GM23338 (cell line): ENCODE measurements around the gene RAVER1. TPM values are rescaled to one million over a fixed set of nuclear protein-coding genes. Genes with fewer than 3 reads are reported as not detected.

Experiments
- ATAC-seq: fragments of 200-7000 bp; cut with Tn5 transposase; 3 replicates; pipeline ENCODE4 v1.9.1; 2020
- DNase-seq: peaks from one replicate; pipeline ENCODE4 v3.0.0-alpha.2; 2015; ENCODE audit warnings: low spot score
- H2AFZ ChIP-seq: fragments of 200-600 bp; sonication (generic); 2 replicates; pipeline ENCODE4 v1.8.0; 2016; ENCODE audit warnings: antibody characterized with exemption, mild to moderate bottlenecking, moderate library complexity
- H3F3A ChIP-seq: fragments of 200-600 bp; sonication (generic); replicated peaks from 2 replicates; pipeline ENCODE4 v1.8.0; 2017; ENCODE audit warnings: antibody characterized with exemption, mixed run types, low read depth
- H3K27ac ChIP-seq: fragments of 200-600 bp; sonication (generic); 2 replicates; pipeline ENCODE4 v1.6.1; 2016; ENCODE audit warnings: low read depth
- H3K27me3 ChIP-seq: fragments of 200-600 bp; sonication (generic); 2 replicates; pipeline ENCODE4 v1.8.0; 2016; ENCODE audit warnings: mild to moderate bottlenecking, mixed run types, moderate library complexity; ENCODE audit not compliant: insufficient read depth
- H3K36me3 ChIP-seq: fragments of 200-600 bp; sonication (generic); 2 replicates; pipeline ENCODE4 v1.8.0; 2016; ENCODE audit warnings: mild to moderate bottlenecking; ENCODE audit not compliant: insufficient read depth
- H3K4me1 ChIP-seq: fragments of 200-600 bp; sonication (generic); 2 replicates; pipeline ENCODE4 v1.8.0; 2016; ENCODE audit warnings: mild to moderate bottlenecking, moderate library complexity; ENCODE audit not compliant: insufficient read depth
- H3K4me2 ChIP-seq: fragments of 200-600 bp; sonication (generic); 2 replicates; pipeline ENCODE4 v1.7.1; 2017; ENCODE audit warnings: mixed run types
- H3K4me3 ChIP-seq: fragments of 200-600 bp; sonication (generic); 2 replicates; pipeline ENCODE4 v1.6.1; 2016; ENCODE audit warnings: mixed run types
- H3K79me2 ChIP-seq: fragments of 200-600 bp; sonication (generic); replicated peaks from 2 replicates; pipeline ENCODE4 v1.8.0; 2017; ENCODE audit warnings: mild to moderate bottlenecking; ENCODE audit not compliant: insufficient read depth
- H3K9me2 ChIP-seq: fragments of 200-600 bp; sonication (generic); 2 replicates; pipeline ENCODE4 v1.8.0; 2017; ENCODE audit not compliant: insufficient read depth
- H4K20me1 ChIP-seq: fragments of 200-600 bp; sonication (generic); replicated peaks from 2 replicates; pipeline ENCODE4 v1.8.0; 2017; ENCODE audit warnings: mild to moderate bottlenecking; ENCODE audit not compliant: insufficient read depth
- H3K27ac Mint-ChIP-seq: 2 replicates; pipeline ENCODE4 v1.8.0; 2020; ENCODE audit warnings: inconsistent platforms, mild to moderate bottlenecking, moderate library complexity, mixed read lengths
- H3K27me3 Mint-ChIP-seq: 3 replicates; pipeline ENCODE4 v1.8.0; 2022; ENCODE audit warnings: low read depth, mild to moderate bottlenecking, moderate library complexity, mixed read lengths, inconsistent platforms; ENCODE audit not compliant: insufficient read depth, poor library complexity
- H3K36me3 Mint-ChIP-seq: 3 replicates; pipeline ENCODE4 v1.8.0; 2021; ENCODE audit warnings: low read depth, mild to moderate bottlenecking, inconsistent platforms, moderate library complexity, mixed read lengths
- H3K4me1 Mint-ChIP-seq: 3 replicates; pipeline ENCODE4 v1.8.0; 2020; ENCODE audit warnings: mild to moderate bottlenecking, inconsistent platforms, mixed read lengths
- H3K4me3 Mint-ChIP-seq: 3 replicates; pipeline ENCODE4 v1.8.0; 2021; ENCODE audit warnings: moderate library complexity, mild to moderate bottlenecking, inconsistent platforms, mixed read lengths
- H3K9me3 Mint-ChIP-seq: 3 replicates; pipeline ENCODE4 v1.8.0; 2020; ENCODE audit warnings: moderate library complexity, mild to moderate bottlenecking, inconsistent platforms, mixed read lengths
- CREB1 ChIP-seq: fragments of 250-450 bp; sonication (Bioruptor Pico); IDR thresholded peaks from 2 replicates; pipeline ENCODE4 v1.5.0; 2020; ENCODE audit warnings: low read depth, mild to moderate bottlenecking, moderate library complexity
- EZH2phosphoT487 ChIP-seq: fragments of 200-600 bp; sonication (generic); IDR thresholded peaks from one replicate; pipeline ENCODE4 v1.8.1; 2018; ENCODE audit warnings: antibody characterized with exemption; ENCODE audit not compliant: unreplicated experiment
- JUNB ChIP-seq: IDR thresholded peaks from one replicate; pipeline ENCODE4 v1.6.1; 2016; ENCODE audit warnings: antibody characterized with exemption; ENCODE audit not compliant: unreplicated experiment
- NANOG ChIP-seq: IDR thresholded peaks from 2 replicates; pipeline ENCODE4 v1.6.1; 2016; ENCODE audit warnings: antibody characterized with exemption, borderline replicate concordance
- POLR2AphosphoS5 ChIP-seq: IDR thresholded peaks from 2 replicates; pipeline ENCODE4 v1.6.1; 2016; ENCODE audit warnings: antibody characterized with exemption, low read depth
- ZNF331 ChIP-seq: fragments of 250-450 bp; sonication (Bioruptor Pico); IDR thresholded peaks from 2 replicates; pipeline ENCODE4 v1.5.0; 2020; ENCODE audit warnings: low read depth, mild to moderate bottlenecking, moderate library complexity
- polyA plus RNA-seq: library from polyadenylated mRNA; unstranded; fragments of >200 nt; fragmentation: Nextera tagmentation; extraction: Ambion mirVana; gene quantifications from 2 replicates; pipeline ENCODE4 v1.2.1, GENCODE V29; 2016
- total RNA-seq: library from RNA; depleted of rRNA; stranded (reverse); fragments of >200 nt; shearing (Covaris generic); gene quantifications from 2 replicates; pipeline ENCODE4 v1.2.3, GENCODE V29; 2014
- TF ChIP-seq, protein P1 (sequence below), 2 experiments: fragments of 200-600 bp in 1 of 2; sonication (generic) in 1 of 2; conservative IDR thresholded peaks; 2 replicates each; pipeline versions ENCODE4 v1.5.1 to v1.6.1; 2016 to 2017; ENCODE audit warnings: antibody characterized with exemption in 2 of 2, low read depth in 2 of 2, mild to moderate bottlenecking in 2 of 2, moderate library complexity in 1 of 2
- TF ChIP-seq, protein P2 (sequence below): IDR thresholded peaks from 2 replicates; pipeline ENCODE4 v1.6.1; 2016; ENCODE audit warnings: antibody characterized with exemption
- TF ChIP-seq, protein P3 (sequence below): fragments of 250-450 bp; sonication (Bioruptor Pico); IDR thresholded peaks from 2 replicates; pipeline ENCODE4 v1.5.0; 2020; ENCODE audit warnings: mild to moderate bottlenecking, moderate library complexity

The RAVER1 gene
- total and polyA plus RNA-seq, 2 experiments from 2014 or later: 25.5 to 88.3 TPM

DNA sequence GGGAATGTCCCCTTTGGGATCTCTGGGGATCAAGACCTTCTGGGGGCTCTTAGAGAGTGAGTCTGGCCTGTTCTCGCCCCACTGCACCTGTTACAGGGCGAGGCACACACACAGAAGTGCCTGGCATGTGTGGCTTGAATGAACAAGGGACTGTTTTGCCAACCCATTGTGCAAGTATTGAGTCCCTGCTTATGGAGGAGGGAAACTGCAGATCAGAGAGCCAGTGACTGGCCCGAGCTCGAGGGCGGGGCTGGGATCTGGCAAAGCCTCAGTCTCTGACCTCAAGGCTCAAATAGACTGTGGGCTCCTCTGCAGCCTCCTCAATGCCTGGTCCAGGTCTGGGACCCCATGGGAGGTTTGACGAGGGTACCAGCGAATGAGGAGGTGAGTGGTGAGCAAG is 5.5 kb downstream of the RAVER1 start:
- Histone ChIP-seq H3K4me2 (no peak overlapping the region), H3K4me1 (0 out of 2 replicates have a peak, but pooled peaks cover 9% of the 10 kb centered on the region), H3K4me3 (no peak overlapping the region), H3K36me3 (peaks cover 19% of the 10 kb centered on the region; the same call in 1 of the 2 replicates), H3F3A (no peaks in the 10 kb centered on the region; the same call in 1 of the 2 replicates), H3K27me3 (no peaks in the 10 kb centered on the region), H2AFZ (no peak overlapping the region), H3K79me2 (peaks cover 28% of the 10 kb centered on the region), H3K9me2 (no peaks in the 10 kb centered on the region), H3K27ac (no peak overlapping the region), H4K20me1 (peaks cover 27% of the 10 kb centered on the region)
- H3K4me3 Mint-ChIP-seq: no peak overlapping the region
- H3K27me3 Mint-ChIP-seq: peaks cover 3% of the 10 kb centered on the region
- DNase-seq (no peak), ATAC-seq (no peak)
- no peak overlapping the region for H3K27ac Mint-ChIP-seq
- no peaks in the 10 kb centered on the region for H3K9me3 Mint-ChIP-seq
- H3K36me3 Mint-ChIP-seq: peaks cover 66% of the 10 kb centered on the region
- TF ChIP-seq CREB1 (CRISPR knock-in tag) (no peak), ZNF331 (no peak), POLR2AphosphoS5 (no peak), EZH2phosphoT487 (no peak), NANOG (no peak)
- peaks cover 6% of the 10 kb centered on the region for H3K4me1 Mint-ChIP-seq

DNA sequence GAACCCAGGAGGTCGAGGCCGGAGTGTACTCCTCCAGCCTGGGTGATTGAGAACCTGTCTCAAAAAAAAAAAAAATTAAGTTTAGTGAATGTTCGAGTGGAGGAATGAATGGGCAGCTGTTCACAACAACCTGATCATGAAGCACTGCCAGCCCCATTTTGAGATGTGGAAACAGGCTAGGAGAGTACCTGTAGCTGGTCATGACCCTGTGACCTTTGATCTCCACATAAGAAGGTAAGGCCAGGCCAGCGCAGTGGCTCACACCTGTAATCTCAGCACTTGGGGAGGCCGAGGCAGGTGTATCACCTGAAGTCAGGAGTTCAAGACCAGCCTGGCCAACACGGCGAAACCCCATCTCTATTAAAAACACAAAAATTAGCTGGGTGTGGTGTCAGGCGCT is 7.6 kb downstream of the RAVER1 start:
- H3K4me3 ChIP-seq: no peak overlapping the region
- no peak overlapping the region for H3K27ac ChIP-seq
- Mint-ChIP-seq H3K4me1 (no peaks in the 10 kb centered on the region), H3K27me3 (no peaks in the 10 kb centered on the region), H3K36me3 (peaks cover 69% of the 10 kb centered on the region), H3K27ac (no peak overlapping the region), H3K4me3 (no peak overlapping the region), H3K9me3 (no peaks in the 10 kb centered on the region)
- no peaks in the 10 kb centered on the region for H3K9me2 ChIP-seq
- peaks cover 27% of the 10 kb centered on the region; the same call in 1 of the 2 replicates for H3K36me3 ChIP-seq
- no peaks in the 10 kb centered on the region for H3K27me3 ChIP-seq
- H3K79me2 ChIP-seq: peaks cover 11% of the 10 kb centered on the region
- H2AFZ ChIP-seq: no peak overlapping the region
- no peak overlapping the region for H3K4me2 ChIP-seq
- peaks cover 17% of the 10 kb centered on the region for H4K20me1 ChIP-seq
- no peak for ATAC-seq
- no peaks in the 10 kb centered on the region for H3K4me1 ChIP-seq
- H3F3A ChIP-seq: no peaks in the 10 kb centered on the region; the same call in 1 of the 2 replicates
- no peak for DNase-seq
- TF ChIP-seq, protein P1, sequence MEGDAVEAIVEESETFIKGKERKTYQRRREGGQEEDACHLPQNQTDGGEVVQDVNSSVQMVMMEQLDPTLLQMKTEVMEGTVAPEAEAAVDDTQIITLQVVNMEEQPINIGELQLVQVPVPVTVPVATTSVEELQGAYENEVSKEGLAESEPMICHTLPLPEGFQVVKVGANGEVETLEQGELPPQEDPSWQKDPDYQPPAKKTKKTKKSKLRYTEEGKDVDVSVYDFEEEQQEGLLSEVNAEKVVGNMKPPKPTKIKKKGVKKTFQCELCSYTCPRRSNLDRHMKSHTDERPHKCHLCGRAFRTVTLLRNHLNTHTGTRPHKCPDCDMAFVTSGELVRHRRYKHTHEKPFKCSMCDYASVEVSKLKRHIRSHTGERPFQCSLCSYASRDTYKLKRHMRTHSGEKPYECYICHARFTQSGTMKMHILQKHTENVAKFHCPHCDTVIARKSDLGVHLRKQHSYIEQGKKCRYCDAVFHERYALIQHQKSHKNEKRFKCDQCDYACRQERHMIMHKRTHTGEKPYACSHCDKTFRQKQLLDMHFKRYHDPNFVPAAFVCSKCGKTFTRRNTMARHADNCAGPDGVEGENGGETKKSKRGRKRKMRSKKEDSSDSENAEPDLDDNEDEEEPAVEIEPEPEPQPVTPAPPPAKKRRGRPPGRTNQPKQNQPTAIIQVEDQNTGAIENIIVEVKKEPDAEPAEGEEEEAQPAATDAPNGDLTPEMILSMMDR (conservative IDR thresholded peaks at IDR 0.05; ENCODE audit: low read depth in 2 of 2): no peak
- no peak for TF ChIP-seq ZNF331
- TF ChIP-seq, protein P2, sequence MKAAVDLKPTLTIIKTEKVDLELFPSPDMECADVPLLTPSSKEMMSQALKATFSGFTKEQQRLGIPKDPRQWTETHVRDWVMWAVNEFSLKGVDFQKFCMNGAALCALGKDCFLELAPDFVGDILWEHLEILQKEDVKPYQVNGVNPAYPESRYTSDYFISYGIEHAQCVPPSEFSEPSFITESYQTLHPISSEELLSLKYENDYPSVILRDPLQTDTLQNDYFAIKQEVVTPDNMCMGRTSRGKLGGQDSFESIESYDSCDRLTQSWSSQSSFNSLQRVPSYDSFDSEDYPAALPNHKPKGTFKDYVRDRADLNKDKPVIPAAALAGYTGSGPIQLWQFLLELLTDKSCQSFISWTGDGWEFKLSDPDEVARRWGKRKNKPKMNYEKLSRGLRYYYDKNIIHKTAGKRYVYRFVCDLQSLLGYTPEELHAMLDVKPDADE: no peak
- no peak for TF ChIP-seq JUNB
- TF ChIP-seq CREB1 (CRISPR knock-in tag): no peak
- no peak for TF ChIP-seq NANOG
- TF ChIP-seq, protein P3, sequence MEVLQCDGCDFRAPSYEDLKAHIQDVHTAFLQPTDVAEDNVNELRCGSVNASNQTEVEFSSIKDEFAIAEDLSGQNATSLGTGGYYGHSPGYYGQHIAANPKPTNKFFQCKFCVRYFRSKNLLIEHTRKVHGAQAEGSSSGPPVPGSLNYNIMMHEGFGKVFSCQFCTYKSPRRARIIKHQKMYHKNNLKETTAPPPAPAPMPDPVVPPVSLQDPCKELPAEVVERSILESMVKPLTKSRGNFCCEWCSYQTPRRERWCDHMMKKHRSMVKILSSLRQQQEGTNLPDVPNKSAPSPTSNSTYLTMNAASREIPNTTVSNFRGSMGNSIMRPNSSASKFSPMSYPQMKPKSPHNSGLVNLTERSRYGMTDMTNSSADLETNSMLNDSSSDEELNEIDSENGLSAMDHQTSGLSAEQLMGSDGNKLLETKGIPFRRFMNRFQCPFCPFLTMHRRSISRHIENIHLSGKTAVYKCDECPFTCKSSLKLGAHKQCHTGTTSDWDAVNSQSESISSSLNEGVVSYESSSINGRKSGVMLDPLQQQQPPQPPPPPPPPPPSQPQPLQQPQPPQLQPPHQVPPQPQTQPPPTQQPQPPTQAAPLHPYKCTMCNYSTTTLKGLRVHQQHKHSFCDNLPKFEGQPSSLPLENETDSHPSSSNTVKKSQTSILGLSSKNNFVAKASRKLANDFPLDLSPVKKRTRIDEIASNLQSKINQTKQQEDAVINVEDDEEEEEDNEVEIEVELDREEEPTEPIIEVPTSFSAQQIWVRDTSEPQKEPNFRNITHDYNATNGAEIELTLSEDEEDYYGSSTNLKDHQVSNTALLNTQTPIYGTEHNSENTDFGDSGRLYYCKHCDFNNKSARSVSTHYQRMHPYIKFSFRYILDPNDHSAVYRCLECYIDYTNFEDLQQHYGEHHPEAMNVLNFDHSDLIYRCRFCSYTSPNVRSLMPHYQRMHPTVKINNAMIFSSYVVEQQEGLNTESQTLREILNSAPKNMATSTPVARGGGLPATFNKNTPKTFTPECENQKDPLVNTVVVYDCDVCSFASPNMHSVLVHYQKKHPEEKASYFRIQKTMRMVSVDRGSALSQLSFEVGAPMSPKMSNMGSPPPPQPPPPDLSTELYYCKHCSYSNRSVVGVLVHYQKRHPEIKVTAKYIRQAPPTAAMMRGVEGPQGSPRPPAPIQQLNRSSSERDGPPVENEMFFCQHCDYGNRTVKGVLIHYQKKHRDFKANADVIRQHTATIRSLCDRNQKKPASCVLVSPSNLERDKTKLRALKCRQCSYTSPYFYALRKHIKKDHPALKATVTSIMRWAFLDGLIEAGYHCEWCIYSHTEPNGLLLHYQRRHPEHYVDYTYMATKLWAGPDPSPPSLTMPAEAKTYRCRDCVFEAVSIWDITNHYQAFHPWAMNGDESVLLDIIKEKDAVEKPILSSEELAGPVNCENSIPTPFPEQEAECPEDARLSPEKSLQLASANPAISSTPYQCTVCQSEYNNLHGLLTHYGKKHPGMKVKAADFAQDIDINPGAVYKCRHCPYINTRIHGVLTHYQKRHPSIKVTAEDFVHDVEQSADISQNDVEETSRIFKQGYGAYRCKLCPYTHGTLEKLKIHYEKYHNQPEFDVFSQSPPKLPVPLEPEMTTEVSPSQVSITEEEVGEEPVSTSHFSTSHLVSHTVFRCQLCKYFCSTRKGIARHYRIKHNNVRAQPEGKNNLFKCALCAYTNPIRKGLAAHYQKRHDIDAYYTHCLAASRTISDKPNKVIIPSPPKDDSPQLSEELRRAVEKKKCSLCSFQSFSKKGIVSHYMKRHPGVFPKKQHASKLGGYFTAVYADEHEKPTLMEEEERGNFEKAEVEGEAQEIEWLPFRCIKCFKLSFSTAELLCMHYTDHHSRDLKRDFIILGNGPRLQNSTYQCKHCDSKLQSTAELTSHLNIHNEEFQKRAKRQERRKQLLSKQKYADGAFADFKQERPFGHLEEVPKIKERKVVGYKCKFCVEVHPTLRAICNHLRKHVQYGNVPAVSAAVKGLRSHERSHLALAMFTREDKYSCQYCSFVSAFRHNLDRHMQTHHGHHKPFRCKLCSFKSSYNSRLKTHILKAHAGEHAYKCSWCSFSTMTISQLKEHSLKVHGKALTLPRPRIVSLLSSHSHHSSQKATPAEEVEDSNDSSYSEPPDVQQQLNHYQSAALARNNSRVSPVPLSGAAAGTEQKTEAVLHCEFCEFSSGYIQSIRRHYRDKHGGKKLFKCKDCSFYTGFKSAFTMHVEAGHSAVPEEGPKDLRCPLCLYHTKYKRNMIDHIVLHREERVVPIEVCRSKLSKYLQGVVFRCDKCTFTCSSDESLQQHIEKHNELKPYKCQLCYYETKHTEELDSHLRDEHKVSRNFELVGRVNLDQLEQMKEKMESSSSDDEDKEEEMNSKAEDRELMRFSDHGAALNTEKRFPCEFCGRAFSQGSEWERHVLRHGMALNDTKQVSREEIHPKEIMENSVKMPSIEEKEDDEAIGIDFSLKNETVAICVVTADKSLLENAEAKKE (CRISPR knock-in tag): no peak
